ENCODE measurements around the gene LIME1.
A peak's percentile ranks its signal among the peaks of the same experiment; 100 is the strongest.

DNA sequence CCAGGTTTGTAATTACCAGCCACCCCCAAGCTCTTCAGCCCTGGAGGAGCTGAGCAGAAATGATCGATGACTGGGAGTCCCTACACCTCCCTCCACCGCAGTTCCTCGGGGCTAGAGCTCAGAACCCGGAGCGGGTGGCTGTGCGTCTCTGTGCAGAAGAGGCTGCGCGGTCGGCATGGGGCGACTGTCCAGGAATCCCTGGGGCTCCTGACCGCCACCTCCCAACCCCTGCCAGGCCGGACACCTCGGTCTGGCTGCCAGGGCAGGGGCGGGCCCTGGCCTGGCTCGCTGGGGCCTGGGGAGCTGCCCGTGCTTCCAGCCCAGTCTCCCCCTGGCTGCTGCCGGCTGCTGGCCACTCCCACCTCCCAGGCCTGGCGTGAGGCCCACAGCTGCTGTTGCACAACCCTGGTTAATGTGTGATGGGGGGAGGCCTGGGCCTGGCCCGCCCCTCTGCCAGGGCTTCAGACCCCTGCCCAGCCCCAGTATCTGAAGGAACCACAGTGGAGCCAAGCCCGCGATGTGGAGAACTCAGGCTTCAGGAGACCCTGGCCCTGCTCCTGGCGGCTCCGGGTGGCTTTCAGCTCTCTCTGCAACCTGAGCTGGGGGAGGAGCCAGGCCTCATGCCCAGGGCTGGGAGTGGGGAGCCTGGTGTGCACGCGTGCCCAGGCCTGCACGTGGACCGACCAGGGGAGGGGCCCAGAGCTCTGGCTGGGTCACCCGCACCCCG, 4.3 kb downstream of the LIME1 start:
- peak; percentile 18; the same call in 1 of the 2 replicates for TF ChIP-seq CTCF (IDR thresholded peaks at IDR 0.05)
- TF ChIP-seq ZFX (IDR thresholded peaks at IDR 0.05; ENCODE audit: borderline replicate concordance) = no peak
